Embryonic facial prominence (tissue), 1 donor: ENCODE results near the gene LAMA1.

ENCODE experiments used
- DNase-seq: peaks from one replicate; pipeline ENCODE4 v3.0.0-alpha.2; 2016; ENCODE audit errors: extremely low spot score

The LAMA1 gene

DNA sequence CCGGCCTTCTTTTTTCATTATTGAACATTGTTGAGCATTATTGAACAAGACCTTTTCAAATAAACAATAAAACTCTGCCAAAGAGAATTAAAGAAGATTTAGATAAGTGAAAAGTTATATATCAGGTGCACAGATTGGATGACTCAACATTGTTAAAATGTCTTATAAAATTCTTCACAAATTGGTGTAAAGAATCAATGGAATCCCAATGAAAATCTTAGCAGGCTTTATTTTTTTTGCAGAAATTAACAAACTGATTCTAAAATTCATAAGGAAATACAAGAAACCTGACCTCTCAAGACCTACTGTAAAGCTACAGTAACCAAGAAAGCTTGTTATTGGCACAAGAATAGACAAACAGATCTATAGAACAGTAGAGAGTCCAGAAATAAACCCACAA lies 70.3 kb downstream of the LAMA1 start:
- no peak for DNase-seq

DNA sequence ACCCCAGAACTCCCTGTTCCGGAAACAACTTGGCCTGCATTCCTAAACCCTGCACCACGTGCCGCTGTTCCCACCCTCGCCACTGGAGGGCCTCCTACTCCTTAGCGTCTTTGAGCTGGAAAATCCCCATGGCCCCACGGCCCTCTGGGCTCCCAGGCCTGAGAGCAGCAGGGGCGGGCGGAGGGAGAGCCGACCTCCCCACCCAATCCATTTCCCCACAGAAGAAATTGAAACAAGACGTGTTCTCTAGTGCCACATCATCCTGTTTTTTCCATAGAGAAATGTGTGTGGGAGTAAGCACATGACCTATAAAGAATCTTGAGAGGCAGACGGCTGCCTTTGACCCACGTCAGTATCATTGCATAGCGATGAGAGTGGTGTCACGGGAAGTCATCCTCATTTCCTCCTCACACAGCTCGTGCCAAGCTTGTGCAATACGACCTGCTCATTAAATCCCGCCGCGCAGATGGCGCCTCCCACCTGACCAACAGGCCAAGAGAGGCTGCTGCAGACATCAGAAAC lies 79.2 kb downstream of the LAMA1 start:
- no peak for DNase-seq

DNA sequence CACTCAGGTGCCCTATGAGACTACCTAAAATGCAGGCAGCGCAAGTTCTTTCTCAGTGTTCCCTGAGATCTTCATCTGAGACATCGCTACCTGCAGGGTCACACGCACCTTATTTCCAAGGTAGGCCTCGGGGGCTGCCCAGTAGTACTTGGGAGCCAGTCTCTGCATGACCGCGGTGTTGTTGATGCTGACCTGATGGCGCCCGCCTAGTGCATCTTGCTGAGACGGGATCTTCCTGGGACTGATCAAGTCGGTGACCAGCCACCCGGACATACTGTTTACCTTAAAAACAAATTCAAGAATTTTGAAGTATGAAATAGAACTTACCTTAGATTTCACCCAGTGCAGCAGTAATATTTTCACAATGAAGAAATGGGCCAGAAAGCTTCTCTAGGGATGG lies 80.1 kb downstream of the LAMA1 start:
- DNase-seq, result no peak

DNA sequence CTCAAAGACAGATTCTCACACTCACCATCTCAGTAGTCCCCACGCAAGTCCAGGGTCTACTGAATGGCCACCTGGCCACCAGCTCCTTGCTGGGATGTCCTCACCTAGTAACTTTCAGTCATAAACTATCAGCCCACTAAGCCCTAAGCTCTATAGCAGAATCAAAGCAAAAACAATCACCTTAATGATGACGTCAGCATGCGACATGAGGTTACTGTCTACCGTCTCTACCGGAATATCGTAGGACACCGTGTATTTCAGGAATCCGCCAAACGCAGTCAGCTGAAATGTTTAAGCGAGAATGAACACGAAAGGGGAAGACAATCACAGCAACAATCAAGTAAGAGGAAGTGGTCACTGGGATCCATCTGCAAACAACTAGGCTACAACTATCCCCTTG lies 81.8 kb downstream of the LAMA1 start:
- DNase-seq, result no peak

DNA sequence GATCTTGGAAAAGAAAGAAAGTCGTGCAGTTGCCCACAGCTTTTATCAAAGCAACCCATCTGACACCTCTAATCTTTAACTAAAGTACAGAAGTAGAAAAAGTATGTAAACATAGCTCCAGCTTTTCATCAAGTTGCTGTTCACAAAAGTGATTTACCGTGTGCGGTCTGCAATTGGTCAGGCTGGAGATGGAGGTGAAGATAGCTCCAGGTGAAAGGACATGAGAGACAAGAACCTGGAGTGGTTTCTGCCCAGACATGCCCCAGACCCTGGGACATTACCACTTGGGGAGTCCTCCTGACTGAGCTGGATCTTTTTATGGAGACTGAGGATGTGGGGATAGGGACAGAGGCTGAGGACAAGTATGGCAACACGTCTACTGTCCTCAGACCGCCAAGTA lies 82.7 kb downstream of the LAMA1 start:
- no peak for DNase-seq

DNA sequence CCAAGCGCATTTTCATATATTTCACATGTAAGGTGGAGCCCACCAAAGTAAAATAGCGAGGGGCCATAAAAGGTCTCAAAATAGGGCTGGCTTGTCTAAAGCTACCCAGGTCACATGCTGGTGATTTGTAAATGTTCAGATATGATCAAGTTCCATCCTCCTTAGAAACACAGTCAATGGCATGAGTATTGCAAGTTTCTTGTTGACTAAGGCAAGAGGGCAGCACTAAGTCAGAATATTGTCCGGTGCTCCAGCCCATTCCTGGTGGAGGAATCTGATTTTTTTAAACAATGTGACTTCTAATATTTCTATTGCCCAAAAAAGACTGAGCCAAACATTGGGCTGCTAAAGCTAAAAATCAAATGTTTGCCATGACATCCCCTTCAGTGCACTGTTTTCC lies 85.1 kb downstream of the LAMA1 start:
- DNase-seq, result no peak

DNA sequence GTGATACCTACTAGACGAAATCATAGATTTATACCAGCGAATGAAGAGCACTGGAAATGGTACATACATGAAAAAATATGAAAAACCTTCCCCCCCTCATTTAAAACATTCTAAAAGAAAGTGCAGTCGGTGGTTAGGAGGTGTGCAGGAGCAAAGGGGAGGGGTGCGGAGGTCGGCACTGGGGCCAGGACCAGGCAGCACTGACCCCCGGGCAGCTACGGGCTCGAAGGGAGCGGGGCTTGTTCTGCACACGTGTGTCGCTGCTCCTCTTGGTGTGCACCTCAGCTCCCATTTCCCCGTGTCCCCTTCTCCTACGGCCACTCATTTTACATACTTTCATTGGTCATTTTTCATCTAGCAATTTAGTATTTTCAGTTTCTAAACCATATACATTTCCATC lies 89.0 kb downstream of the LAMA1 start:
- DNase-seq, result no peak

DNA sequence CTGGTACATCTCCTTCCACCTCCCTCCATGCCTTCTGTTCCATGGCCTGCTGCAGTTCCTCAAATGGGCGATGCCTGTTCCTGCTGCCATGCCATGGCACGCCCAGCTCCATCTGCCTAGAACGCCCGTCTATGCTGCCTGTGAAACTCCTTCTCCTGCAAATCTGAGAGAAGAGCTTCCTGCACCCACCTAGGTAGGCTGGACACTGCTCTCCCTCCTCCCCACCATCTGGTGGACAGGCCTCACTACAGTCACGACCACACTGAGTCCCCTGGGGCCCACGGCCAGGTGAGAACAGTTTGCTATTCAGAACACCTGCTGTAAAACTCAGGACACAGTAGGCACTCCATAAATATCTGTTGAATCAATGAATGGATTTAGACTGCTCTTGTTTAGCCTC lies 92.4 kb downstream of the LAMA1 start:
- DNase-seq, result no peak

DNA sequence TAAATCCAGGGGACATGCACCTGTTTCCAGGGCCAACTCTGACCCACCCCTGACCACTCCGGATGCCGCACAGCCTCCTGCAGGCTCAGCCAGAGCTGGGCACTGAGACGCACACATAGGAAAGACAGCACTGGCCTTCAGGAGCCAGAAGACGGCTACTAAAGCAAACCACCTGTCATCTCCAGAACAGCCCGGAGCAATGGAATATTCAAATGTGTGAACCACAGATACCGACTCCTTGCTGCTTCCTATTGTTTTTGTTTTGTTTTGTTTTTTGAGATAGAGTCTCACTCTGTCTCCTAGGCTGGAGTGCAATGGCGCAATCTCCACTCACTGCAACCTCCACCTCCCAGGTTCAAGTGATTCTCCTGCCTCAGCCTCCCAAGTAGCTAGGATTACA lies 94.0 kb downstream of the LAMA1 start:
- no peak for DNase-seq

DNA sequence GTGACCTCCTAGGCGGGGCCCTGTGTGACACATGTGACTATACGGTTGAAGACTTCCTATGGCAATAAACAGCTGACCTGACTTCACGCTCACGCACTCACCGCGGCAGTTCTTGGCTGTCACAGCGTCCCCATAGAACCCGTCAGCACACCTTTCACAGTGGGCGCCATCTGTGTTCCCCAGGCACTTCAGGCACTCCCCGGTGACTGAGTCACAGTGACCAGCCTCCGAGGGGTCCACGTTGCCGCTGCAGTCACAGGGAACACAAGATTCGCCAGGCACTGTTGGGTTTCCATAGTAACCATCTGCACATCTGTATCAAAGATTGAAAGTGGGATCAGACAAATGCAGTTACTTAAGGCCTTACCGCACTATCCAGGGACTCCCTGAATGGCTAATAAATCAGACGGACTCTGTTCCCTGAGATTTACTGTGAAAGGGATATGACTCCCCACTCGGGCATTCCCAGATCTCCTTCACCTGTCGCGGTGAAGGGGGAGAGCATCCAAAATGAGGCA lies 94.5 kb downstream of the LAMA1 start:
- no peak for DNase-seq

DNA sequence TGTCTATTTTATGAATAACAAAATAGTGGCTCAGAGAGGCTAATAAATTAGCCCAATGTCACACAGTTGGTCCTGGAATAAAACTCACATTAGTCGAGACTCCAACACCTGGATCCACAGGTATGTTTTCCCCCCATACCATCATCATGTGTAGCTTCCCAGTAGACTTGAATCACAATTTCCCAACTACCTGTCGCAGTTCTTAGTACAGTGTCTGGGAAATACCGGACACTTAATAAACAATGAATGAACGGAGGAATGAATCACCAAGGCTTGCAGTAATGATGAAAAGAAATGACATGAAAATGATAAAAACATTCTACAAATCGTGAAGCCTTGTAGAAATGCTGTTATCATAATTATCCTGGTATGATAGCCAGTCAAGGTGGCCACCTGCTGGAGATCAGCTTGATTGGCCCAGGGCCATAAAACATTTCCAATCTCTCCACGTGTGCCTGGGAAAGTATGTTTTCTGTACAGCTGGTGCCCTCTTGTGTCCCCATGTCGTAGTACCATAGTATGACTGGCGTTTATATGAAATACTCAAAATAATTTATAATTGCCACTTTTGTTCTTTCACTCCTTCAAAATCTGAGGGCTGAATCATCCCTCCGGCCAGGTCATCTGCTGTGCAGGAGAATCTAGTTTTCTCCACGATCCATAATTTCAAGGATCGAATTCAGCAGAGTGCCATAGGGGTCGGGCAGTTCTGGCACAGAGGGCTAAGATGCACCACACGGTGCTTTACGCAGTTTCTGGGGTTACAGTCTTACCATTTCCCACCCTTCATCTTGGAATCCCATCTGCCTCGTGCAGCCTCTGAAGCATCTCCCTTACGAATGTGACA lies 95.4 kb downstream of the LAMA1 start:
- DNase-seq, result no peak

DNA sequence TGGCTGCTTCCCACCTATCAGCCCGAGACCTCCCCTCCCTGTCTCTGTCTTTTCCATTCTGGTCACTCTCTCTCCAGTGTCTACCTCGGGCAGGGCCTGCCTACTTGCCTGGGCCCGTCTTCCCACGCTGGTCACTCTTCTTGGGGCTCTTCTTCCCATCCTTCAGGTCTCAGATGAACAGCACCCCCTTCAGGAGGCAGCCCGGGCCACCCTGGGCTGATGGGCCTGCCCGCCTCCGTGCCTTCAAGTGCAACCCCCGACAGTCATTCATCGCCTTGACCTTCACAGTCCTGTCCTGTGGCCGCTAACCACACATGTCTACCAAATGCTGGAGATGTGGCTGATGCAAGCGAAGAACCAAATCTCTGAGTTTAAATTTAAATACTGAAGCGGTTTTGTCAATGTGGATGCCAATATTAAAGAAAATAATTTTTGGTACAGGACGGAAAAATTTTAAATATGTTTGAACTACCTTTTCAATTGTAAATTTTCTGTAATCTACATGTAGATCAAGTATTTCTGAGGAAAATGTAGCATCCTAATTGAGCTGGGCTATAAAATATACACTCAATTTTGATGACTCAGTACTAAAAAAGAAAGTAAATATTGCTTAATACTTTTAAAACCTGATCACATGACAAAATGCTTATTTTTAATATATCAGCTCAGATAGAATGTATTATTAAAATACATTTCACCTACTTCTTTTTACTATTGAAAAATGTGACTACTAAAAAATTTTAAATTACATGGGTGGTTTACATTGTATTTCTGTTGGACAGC lies 96.4 kb downstream of the LAMA1 start:
- DNase-seq, result no peak

DNA sequence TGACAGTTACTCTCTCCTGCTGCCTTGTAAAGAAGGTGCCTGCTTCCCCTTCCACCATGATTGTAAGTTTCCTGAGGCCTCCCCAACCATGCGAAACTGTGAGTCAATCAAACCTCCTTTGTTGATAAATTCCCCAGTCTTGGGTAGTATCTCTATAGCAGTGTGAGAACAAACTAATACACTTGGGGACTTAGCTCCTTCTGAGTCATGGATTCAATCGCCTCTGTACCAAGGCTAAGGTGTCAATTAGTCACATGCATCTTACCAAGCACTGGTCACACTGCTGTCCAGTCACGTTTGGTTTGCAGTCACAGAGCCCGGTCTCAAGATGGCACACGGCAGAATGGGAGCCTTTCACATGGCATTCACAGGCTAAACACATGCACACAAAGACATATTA lies 100.6 kb downstream of the LAMA1 start:
- DNase-seq, result no peak

DNA sequence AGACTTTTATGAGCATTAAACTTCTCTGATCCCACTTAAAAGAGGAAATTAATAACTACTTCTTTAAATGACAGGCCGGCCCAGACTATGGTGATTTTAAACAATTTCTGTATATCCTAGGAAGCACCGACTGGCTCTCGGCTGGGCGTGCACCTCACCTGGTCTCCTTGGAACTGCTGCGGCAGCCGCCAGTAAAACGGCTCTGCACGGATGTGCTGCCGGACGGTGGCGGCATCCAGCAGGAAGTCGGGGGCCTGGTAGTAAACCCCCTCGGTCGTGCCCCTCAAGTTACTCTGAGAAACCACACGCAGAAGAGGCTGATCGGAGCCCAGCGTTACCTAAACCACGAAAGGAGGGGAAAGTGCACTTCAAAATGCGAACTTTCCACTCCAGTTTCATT lies 106.5 kb downstream of the LAMA1 start:
- DNase-seq, result no peak

DNA sequence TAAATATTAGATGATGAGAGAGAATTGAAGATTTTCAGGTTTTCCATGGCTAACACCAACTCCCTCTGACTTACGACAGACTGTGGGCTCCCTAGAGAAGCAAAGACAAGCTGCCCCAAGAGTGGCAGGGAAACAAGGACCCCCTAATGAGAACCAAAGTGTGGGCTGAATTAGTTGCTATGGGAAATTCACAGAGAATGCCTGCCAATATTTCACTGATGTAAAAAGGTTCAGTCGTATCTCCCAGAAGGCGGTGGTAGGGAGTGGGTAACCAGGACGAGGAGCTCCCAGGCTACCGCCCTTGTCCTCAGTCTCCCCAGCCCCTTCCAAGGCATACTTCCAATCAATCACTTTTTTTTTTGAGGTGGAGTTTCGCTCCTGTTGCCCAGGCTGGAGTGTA lies 113.6 kb downstream of the LAMA1 start:
- no peak for DNase-seq

DNA sequence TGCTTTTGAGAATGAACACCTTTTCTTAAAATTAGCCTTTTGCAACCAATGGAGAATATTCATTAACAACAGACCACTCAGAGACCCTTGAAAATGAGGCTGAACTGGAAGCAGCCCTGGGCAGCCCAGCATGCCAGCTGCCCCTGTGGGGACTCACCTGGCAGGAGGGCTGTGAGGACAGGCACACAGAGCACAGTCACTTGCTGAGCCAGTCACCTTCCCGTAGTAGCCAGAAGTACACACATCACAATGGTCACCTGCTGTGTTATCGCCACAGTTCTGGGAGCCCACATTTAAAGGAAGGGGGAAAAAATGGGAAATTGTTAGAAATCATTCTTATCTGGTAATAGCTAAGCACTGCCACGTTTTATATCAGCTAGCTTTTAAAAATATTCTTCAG lies 115.5 kb downstream of the LAMA1 start:
- no peak for DNase-seq

DNA sequence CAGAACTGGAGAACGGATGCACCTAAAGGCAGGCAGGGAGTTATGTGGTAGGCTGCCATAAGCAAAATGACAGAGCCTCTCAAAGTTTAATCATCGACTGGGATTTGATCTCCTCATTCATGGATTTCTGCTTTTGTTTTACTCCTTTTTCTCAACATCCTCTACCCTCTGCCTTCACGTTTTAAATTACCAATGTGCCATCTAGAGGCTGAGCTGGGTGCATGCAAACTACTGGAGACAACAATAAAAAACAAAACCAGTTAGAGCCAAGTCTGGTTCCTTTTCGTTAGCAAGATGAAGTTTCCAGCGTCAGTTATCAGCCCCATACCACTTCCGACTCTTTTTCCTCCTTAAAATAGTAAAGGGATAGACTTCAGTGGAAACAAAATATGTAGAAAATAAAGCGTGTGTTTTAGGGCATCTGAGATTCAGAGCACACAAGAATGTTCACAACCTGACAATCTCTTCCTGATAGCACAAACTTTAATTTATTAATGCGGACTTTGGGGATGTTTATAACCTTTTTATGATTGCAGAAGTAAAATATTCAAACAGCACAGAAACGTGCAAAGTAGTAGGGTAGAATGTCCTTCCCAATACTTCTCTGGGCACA lies 117.0 kb downstream of the LAMA1 start:
- DNase-seq, result no peak

DNA sequence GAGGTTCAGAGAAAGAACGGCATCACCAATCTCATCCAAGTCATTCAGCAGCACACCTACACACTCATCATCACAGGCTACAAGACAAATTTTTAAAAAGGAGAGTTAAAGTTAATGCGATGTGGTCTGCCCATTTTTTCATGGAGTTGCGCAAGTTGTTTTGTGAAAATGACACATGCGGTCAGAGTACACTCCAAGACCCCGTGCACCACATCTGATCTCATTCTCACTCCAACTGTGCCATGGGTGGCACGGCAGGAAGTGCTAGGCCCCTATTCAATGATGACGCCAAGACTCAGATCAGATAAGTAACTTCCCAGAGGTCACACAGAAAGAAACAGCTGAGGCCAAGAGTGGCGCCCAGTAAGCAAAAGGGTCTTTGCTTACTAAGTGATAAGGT lies 119.8 kb downstream of the LAMA1 start:
- DNase-seq, result no peak

DNA sequence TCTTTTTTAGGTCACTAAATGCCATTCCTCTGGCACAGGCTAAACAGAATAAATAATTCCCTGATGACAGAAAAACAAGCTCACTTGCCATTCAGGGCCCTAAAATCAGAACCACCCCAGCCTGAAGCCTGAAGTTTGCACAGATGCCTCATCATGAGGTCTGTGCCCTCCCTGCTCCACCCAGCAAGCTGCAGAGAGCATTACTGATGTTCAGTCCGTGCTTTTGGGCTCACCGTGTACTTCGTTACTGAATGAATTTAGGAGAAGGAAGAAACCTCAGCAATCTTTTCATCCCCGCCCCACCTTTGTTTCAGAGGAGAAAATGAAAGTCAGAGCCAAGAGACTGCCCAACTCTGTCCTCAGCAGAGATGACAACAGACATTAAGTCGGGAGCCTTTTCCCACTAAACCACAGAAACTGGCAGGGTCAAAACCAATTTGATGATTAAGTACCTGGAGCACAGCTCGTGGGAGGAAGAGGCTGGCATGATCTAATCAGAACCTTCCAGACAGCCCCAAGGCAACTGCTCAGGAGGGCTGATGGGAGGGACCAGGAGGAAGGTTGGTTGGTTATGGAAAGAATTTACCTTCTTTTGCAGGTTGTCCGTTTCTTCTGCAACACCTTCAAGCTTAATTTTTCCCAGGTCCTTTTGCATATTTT lies 122.7 kb downstream of the LAMA1 start:
- no peak for DNase-seq

DNA sequence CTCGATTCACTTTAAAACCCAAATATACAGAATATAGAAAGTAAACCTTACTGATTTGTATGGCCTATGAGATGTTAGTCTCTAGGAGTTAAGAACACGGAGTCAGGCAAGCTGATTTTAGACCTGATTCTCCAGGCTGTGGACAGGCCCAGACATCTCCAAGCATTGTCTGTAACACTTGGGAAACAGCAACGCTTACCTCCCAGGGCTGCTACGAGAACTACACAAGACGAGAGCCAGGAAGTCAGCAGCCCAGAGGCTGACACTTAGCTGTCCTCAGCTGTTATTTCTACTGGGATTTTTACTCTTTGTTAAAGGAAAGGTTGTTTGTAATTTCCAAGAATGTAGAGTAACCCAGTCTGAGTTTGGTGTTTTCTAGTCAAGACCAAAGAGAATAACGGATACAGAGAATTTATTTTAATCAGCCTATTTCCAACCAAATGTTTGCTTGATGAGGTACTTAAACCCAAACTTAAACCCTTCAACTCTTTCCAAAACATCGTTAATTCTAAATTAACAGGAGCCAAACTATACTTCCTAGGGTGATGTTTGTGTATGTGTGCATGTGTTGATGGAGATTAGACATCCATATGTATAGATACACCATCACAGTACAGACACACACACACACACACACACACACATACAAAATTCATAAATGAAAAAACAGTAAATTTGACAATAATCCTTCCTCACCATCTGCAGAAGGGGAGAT lies 123.4 kb downstream of the LAMA1 start:
- no peak for DNase-seq

DNA sequence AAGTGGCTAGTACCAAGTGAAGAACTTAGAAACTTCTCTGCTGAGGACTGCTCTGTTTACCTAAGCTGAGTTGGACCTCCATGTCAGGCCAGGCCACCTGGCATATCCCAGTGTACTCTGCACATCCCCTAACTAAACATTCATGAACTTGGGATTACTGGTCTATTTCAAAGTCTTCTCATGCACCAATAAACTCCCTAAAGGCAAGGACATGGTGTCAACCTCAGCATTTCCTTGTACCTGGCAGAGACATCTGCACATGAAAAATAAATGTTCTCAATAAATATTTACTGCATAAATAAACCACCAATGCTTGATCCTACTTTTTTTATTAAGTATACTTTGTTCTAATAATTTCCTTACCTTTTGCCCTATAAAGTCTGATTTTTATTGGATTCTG lies 124.8 kb downstream of the LAMA1 start:
- no peak for DNase-seq
